Measurements from ENCODE around the gene BEST1.

DNA sequence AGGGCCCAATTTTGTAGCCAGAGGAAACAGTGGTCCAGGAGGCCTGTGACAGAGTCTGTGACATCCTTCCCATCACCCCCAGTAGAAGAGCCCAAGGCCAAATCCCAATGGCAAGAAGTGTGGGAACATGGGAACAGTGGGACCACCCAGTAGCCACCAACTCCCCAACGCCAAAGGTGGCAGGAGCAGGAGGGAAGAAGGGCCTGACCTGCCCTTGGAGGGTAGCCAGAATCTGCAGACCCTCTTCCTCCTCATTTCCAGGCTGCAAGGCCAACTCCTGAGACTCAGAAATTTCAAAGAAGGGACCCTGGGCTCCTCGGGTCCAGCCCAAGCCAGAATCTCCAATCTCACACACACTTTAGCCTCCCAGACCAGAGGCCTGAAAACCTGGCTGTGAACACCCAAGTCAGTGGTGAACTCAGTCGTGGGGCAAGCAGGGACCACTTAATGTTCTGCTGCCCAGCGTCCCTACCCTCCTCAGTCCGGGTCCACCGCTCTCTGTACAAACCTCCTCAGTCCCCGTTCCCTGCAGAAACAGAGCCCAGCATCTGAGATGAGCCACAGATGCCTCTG lies 38.9 kb upstream of the BEST1 start:
- TF ChIP-seq POLR2A (IDR thresholded peaks at IDR 0.05) (no peak), CTCF (IDR thresholded peaks at IDR 0.05) (no peak)
